IPS-15b (cell line): ENCODE measurements around the gene TMPRSS3.

Experiments
- H3K27me3 ChIP-seq: one replicate; pipeline ENCODE4 v1.6.1; 2013; ENCODE audit warnings: low read length; ENCODE audit not compliant: control insufficient read depth, insufficient read depth
- H3K36me3 ChIP-seq: one replicate; pipeline ENCODE4 v1.6.1; 2013; ENCODE audit warnings: low read length; ENCODE audit not compliant: control insufficient read depth, insufficient read depth
- H3K4me1 ChIP-seq: one replicate; pipeline ENCODE4 v1.6.1; 2013; ENCODE audit warnings: mild to moderate bottlenecking, low read length; ENCODE audit not compliant: control insufficient read depth, insufficient read depth
- H3K4me3 ChIP-seq: one replicate; pipeline ENCODE4 v1.5.1; 2013; ENCODE audit warnings: low read depth, low read length
- H3K9ac ChIP-seq: one replicate; pipeline ENCODE4 v1.6.1; 2013; ENCODE audit warnings: low read depth, mild to moderate bottlenecking, low read length
- H3K9me3 ChIP-seq: one replicate; pipeline ENCODE4 v1.6.1; 2013; ENCODE audit warnings: mild to moderate bottlenecking, low read length; ENCODE audit not compliant: control insufficient read depth, insufficient read depth

TMPRSS3 gene

DNA sequence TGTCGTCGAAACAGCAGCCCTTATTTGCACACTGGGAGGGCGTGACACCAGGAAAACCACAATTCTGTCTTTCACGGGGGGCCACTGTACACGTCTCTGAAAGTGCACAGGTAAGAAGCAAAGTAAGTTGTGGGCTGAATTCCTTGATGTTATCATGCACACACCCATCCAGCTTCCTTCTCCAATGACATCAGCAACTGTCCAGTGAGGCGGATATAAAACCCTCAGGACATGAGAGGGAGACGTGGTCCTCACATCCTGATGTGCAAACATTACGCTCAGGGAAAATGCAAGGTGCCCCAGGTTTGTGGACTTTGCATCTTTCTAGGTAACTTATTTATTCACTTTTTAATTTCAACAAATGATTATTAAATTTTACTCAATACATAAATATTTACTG lies 32.5 kb downstream of the TMPRSS3 start:
- no peak overlapping the region for H3K4me3 ChIP-seq
- H3K4me1 ChIP-seq, result no peaks in the 10 kb centered on the region
- H3K9ac ChIP-seq, result no peak overlapping the region
- H3K36me3 ChIP-seq, result no peaks in the 10 kb centered on the region
- no peaks in the 10 kb centered on the region for H3K27me3 ChIP-seq
- H3K9me3 ChIP-seq, result peaks cover 3% of the 10 kb centered on the region

DNA sequence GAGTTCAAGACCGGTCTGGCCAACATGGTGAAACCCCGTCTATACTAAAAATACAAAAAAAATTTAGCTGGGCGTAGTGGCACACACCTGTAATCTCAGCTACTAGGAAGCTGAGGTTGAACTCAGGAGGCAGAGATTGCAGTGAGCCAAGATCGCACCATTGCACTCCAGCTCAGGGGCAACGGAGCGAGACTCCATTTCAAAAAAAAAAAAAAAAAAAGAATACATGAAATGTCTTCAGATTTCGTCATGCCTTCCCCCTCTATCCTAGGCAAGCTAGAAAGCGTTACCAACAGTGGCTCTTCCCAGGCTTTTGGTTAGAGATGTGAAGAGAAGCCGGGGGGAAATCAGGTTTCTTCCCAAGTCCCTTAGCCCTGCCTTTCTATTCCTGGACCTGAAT lies 33.2 kb downstream of the TMPRSS3 start:
- Histone ChIP-seq H3K4me3 (no peak overlapping the region), H3K4me1 (no peaks in the 10 kb centered on the region), H3K36me3 (no peaks in the 10 kb centered on the region), H3K27me3 (no peaks in the 10 kb centered on the region), H3K9ac (no peak overlapping the region), H3K9me3 (peaks cover 3% of the 10 kb centered on the region)

DNA sequence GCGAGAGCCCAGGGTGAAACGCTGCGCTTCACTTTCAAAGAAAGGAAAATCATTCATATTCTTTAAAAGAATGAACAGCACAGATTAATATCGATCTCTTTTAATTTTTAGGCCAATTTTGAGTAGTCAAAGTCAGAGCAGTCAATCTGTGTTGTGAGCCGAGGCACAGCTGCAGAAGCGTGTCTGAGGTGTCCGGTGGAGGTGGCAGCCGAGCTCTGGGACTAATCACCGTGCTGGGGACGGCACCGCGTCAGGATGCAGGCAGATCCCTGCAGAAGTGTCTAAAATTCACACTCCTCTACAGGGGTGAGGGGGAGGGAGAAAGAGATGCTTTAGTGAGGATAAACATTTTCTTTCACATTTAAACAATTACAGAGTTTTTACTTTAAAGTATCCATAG lies 33.7 kb downstream of the TMPRSS3 start:
- H3K36me3 ChIP-seq, result no peaks in the 10 kb centered on the region
- H3K4me1 ChIP-seq, result no peaks in the 10 kb centered on the region
- no peaks in the 10 kb centered on the region for H3K27me3 ChIP-seq
- peaks cover 3% of the 10 kb centered on the region for H3K9me3 ChIP-seq
- H3K4me3 ChIP-seq, result no peak overlapping the region
- no peak overlapping the region for H3K9ac ChIP-seq

DNA sequence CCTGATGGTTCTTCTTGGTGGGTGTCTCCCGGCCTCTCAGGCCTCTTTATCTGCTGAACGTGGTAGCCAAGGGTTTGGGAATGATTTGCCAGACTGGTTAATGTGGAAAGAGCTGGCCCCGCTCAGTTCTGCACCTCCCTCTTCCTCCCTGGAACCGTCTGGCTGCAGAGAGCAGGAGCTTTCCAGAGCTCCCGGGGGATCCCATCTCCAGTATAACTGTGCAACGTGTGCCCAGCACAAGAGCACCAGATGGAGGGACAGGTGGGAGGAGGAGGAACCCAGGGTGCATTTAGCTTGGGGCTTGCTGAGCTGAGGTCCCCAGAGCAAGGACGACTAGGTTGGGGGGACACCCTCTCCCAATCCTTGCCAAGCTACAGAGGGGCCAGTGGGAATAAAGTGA lies 34.6 kb downstream of the TMPRSS3 start:
- Histone ChIP-seq H3K4me1 (no peaks in the 10 kb centered on the region), H3K4me3 (no peak overlapping the region), H3K9me3 (peaks cover 3% of the 10 kb centered on the region), H3K27me3 (no peaks in the 10 kb centered on the region), H3K9ac (no peak overlapping the region), H3K36me3 (no peaks in the 10 kb centered on the region)

DNA sequence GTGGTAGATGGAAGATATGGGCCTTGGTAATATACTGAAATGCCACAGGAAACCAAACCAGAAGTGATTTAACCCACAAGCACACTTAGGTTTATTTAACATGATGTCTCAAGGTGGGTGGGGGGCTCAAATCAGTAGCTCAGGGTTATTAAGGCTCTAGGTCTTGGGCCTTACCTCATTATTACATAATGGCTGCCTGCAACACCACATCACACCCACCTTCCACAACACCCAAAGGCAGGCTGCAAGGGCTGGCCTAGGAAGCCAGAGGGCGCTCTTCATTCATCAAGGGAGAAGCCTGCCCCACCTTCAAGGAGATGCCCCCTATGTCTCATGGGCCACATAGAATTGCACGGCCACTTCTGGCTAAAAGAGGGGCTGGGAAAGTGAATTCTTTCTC lies 35.5 kb downstream of the TMPRSS3 start:
- no peak overlapping the region for H3K9ac ChIP-seq
- no peaks in the 10 kb centered on the region for H3K36me3 ChIP-seq
- H3K27me3 ChIP-seq, result no peaks in the 10 kb centered on the region

DNA sequence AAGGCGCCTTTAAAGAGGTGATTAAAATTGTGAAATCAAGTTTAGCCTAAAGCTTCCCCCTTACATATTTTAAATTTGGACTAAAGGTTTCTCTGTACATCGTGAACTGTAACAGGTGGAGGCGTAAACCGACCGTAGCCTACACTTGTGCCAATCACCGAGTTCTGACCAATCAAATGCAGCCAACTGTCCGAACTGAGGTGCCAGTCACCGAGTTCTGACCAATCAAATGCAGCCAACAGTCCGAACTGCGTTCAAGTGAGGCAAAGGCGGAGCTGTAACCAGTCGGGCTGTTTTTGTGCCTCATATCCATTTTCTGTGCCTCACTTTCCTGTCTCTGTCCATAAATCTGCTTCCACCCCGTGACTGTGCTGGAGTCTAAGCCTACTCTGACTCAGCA lies 36.9 kb downstream of the TMPRSS3 start:
- H3K4me3 ChIP-seq, result no peak overlapping the region
- no peaks in the 10 kb centered on the region for H3K36me3 ChIP-seq
- no peaks in the 10 kb centered on the region for H3K4me1 ChIP-seq
- H3K27me3 ChIP-seq, result no peaks in the 10 kb centered on the region
- no peak overlapping the region for H3K9ac ChIP-seq
- peaks cover 3% of the 10 kb centered on the region for H3K9me3 ChIP-seq

More for the DNA sequence above, 35.5 kb downstream of the TMPRSS3 start:
- Histone ChIP-seq H3K4me3 (no peak overlapping the region), H3K4me1 (no peaks in the 10 kb centered on the region), H3K9me3 (peaks cover 3% of the 10 kb centered on the region)

DNA sequence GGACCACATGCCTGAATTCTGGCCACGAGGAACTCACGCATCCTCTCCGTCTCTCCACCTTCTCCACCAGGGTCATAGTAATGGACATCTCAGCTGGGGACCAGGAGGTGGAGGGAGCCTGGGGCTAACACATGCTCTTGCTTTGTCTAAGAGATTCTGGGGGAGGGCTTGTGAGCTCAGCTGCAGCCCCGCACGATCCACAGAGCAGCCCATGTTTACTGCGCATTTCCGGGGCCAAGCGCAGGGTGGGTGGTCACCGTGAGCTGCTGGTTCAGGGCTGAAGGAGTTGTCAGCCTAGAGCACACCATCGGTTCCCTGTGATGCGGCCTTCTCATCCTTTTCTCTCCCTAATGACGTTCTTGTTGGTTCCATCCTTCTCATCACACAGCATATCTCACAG lies 37.6 kb downstream of the TMPRSS3 start:
- H3K4me3 ChIP-seq, result no peak overlapping the region
- no peaks in the 10 kb centered on the region for H3K27me3 ChIP-seq
- H3K36me3 ChIP-seq, result no peaks in the 10 kb centered on the region
- peaks cover 3% of the 10 kb centered on the region for H3K9me3 ChIP-seq
- no peaks in the 10 kb centered on the region for H3K4me1 ChIP-seq
- H3K9ac ChIP-seq, result no peak overlapping the region

DNA sequence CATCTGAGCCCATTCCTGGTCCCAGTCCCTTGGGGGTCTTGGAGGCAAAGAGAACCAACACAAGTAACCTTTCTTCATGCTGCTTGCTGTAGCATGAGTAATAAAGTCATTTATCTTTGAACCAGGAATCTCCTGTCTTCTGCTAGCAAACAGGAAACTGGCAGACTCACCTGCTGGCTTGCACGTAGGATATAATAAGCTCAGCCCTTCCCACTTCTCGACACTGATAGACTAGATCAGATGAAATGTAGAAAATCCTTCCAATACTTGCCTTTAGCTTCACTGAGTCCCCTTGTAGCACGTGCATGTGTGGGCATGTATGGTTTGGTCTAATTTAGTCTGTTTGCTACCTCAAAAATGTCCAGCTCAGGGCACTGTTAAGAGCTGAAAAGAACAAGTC lies 38.5 kb downstream of the TMPRSS3 start:
- H3K9ac ChIP-seq, result no peak overlapping the region
- no peak overlapping the region for H3K4me3 ChIP-seq
- no peaks in the 10 kb centered on the region for H3K4me1 ChIP-seq
- no peaks in the 10 kb centered on the region for H3K27me3 ChIP-seq
- H3K36me3 ChIP-seq, result no peaks in the 10 kb centered on the region
- peaks cover 3% of the 10 kb centered on the region for H3K9me3 ChIP-seq

DNA sequence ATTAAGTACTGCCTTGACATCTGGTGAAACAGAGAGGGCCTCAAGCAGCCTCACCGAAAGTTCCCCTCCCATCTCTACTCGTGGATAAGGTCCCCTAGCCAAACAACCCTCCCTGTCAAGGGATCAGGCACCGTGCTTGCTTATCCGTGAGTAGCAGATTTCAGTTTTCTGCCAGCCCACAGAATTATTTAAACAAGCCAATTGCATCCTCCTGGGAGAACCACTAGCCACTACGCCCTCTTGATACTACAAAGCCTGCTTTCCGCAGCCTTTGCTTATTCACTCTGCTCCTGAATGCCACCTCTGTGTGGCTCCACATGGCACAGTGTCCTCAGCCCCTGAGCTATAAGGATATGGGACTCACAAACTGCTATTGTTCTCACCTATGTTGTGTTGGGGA lies 39.2 kb downstream of the TMPRSS3 start:
- Histone ChIP-seq H3K36me3 (no peaks in the 10 kb centered on the region), H3K4me1 (no peaks in the 10 kb centered on the region), H3K9ac (no peak overlapping the region), H3K4me3 (no peak overlapping the region), H3K9me3 (peaks cover 3% of the 10 kb centered on the region), H3K27me3 (no peaks in the 10 kb centered on the region)

DNA sequence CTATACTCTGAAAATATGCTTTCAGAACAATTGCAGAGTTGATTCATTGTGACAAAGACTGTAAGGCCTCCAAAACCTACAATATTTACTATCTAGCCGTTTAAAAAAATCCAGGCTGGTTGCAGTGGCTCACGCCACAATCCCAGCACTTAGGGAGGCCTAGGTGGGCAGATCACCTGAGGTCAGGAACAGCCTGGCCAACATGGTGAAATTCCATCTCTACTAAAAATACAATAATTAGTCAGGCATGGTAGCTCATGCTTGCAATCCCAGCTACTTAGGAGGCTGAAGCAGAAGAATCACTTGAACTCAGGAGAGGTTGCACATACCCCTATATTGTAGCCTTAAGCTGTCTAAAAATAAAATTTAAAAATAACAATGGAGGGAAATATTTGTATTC lies 39.8 kb downstream of the TMPRSS3 start:
- Histone ChIP-seq H3K36me3 (no peaks in the 10 kb centered on the region), H3K27me3 (no peaks in the 10 kb centered on the region), H3K9me3 (peaks cover 3% of the 10 kb centered on the region), H3K9ac (no peak overlapping the region), H3K4me1 (no peaks in the 10 kb centered on the region), H3K4me3 (no peak overlapping the region)

DNA sequence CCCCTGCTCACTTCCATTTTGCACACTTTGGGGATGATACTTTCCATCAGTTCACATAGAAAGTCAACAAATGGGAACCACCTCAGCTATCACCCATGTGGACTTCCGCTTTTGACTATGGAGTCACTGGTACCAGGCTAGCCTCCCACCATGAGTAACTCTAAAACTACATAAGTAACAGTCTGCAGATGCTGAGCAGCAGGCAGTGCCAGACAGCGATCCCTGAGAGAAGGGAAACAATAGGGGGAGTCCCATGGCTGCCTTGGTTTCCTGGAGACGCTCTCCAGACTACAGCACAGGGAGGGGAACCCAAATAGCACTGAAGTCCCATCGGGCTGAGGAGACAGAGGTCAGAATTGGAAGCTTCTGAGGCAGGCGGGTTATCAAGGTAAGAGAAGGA lies 42.2 kb downstream of the TMPRSS3 start:
- no peaks in the 10 kb centered on the region for H3K36me3 ChIP-seq
- no peaks in the 10 kb centered on the region for H3K4me1 ChIP-seq
- no peaks in the 10 kb centered on the region for H3K9me3 ChIP-seq
- no peaks in the 10 kb centered on the region for H3K27me3 ChIP-seq
- H3K4me3 ChIP-seq, result no peak overlapping the region
- no peak overlapping the region for H3K9ac ChIP-seq

DNA sequence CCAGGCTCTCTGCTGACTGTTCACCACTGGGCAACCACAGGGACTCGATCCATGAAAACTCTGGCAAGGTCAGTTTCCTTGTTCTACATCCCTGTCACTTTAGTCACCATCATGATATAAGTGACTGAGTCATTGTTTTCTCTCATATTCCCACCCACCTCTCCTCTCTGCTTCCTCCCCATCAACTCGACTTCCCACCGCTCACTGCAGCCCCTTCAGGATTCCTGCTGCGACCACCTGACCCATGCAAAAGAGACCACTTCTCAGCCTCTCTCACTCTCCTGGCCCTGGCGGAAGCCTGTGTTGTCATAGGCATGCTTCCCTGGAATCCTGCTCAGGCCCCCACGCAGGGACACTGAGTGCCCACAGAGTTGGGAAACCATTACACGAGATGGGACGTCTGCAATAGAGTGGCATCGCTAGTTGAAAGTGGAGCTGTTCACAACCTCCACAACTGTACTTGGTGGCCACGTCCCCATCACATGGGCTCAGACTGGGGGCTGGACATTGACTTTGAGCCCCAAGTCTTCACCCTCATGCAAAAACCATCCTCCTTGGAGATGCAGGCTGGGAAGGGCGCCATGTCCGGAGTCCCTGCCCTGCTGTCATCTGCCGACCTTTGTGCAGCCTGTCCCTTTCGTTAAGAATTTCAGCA lies 43.3 kb downstream of the TMPRSS3 start:
- no peak overlapping the region for H3K4me3 ChIP-seq
- no peaks in the 10 kb centered on the region for H3K4me1 ChIP-seq
- H3K27me3 ChIP-seq, result no peaks in the 10 kb centered on the region
- no peaks in the 10 kb centered on the region for H3K9me3 ChIP-seq
- no peaks in the 10 kb centered on the region for H3K36me3 ChIP-seq
- no peak overlapping the region for H3K9ac ChIP-seq
